Body of pancreas (tissue), 4 donors: ENCODE measurements around the gene NPTX1. TPM values are rescaled to one million over a fixed set of nuclear protein-coding genes. Genes with fewer than 3 reads are reported as not detected.

Source experiments
- ATAC-seq: fragments of 150-250 bp; one replicate; pipeline ENCODE4 v1.9.1; 2016
- DNase-seq, 4 donors: peaks; one replicate each; pipeline ENCODE4 v3.0.0-alpha.2; 2019
- H3K27ac ChIP-seq, 4 donors: fragments of 200-600 bp; sonication (generic); 1 replicate in 3 of 4; 2 replicates in 1 of 4; pipeline versions ENCODE4 v1.5.1 to v1.6.1; 2016 to 2019; ENCODE audit warnings: mild to moderate bottlenecking in 1 of 4, mixed read lengths in 1 of 4, moderate library complexity in 1 of 4
- H3K27me3 ChIP-seq, 2 donors: fragments of 200-600 bp; sonication (generic); one replicate each; pipeline ENCODE4 v1.6.0; 2016; ENCODE audit warnings: mild to moderate bottlenecking in 1 of 2
- H3K36me3 ChIP-seq, 2 donors: fragments of 200-600 bp; sonication (generic); replicated peaks in 1 of 2; 2 replicates each; pipeline ENCODE4 v1.5.1; 2016; ENCODE audit warnings: low read depth in 2 of 2; ENCODE audit not compliant: insufficient read depth in 1 of 2
- H3K4me1 ChIP-seq: fragments of 200-600 bp; sonication (generic); one replicate; pipeline ENCODE4 v1.6.0; 2016
- H3K4me3 ChIP-seq, 2 donors: fragments of 200-600 bp; sonication (generic); 1 replicate in 1 of 2; 2 replicates in 1 of 2; pipeline ENCODE4 v1.5.1; 2016 to 2019
- H3K9me3 ChIP-seq, 3 donors: fragments of 200-600 bp; sonication (generic); 1 replicate in 2 of 3; 2 replicates in 1 of 3; pipeline ENCODE4 v1.5.1; 2016
- CTCF ChIP-seq, 7 experiments: fragments of 450-650 bp in 4 of 7; fragments of 200-600 bp in 3 of 7; sonication (generic) in 3 of 7; IDR thresholded peaks; one replicate each; pipeline ENCODE4 v1.5.1; 2016 to 2019; ENCODE audit warnings: antibody characterized with exemption in 7 of 7
- POLR2A ChIP-seq, 3 donors: fragments of 450-650 bp; IDR thresholded peaks; one replicate each; pipeline ENCODE4 v1.6.1; 2016; ENCODE audit warnings: antibody characterized with exemption in 3 of 3, mild to moderate bottlenecking in 2 of 3
- WGBS, 2 donors: methylation state at CpG; one replicate each; pipeline ENCODE4 v1.1.5; 2017; 5-methylcytosine and 5-hydroxymethylcytosine counted together
- intact Hi-C: fragments of 100-400 bp; cut with DNase I; formaldehyde crosslinking; loops from one replicate; pipeline ENCODE4 v1.15.1; 2023
- total RNA-seq, 2 donors: library from RNA; depleted of rRNA; stranded (reverse); fragments of >200 nt; gene quantifications; one replicate each; pipeline ENCODE4 v1.1.0, GENCODE V29; 2016

The NPTX1 gene
- total RNA-seq, 2 donors from 2014 or later = 0.26 TPM; not detected in 1

DNA sequence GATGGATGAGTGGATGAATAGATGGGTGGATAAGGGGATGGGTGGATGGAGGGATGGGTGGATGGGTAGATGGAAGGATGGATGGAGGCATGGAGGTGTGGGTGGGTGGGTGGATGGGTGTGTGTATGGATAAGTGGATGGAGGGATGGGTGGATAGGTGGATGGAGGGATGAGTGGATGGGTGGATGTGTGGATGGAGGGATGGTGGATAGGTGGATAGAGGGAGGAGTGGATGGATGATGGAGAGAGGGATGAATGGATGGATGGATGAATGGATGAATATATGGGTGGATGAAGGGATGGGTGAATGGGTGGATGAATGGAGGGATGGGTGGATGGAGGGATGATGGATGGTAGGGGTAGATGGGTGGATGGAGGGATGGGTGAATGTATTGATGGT is 27.5 kb upstream of the NPTX1 start:
- intact Hi-C loops = no loop called here
- ATAC-seq (no peak), DNase-seq (no peak)
- no peak overlapping the region for H3K27ac ChIP-seq
- no peak overlapping the region for H3K4me3 ChIP-seq
- H3K9me3 ChIP-seq = no peaks in the 10 kb centered on the region
- TF ChIP-seq POLR2A (IDR thresholded peaks at IDR 0.05) = no peak
- TF ChIP-seq CTCF (IDR thresholded peaks at IDR 0.05) = no peak
- peaks cover 0 to 9% of the 10 kb centered on the region in 2 donors for H3K27me3 ChIP-seq
- no peaks in the 10 kb centered on the region for H3K4me1 ChIP-seq
- H3K36me3 ChIP-seq = no peaks in the 10 kb centered on the region

GRCh38 chr17:80503031-80503430 is 26.6 kb upstream of the NPTX1 start:
- WGBS, 2 donors = 49 to 51% methylated on average over 2 of the region's 2 CpGs
- no peak overlapping the region for H3K27ac ChIP-seq
- peaks cover 0 to 9% of the 10 kb centered on the region in 2 donors for H3K27me3 ChIP-seq

GRCh38 chr17:80502578-80502877 is 26.1 kb upstream of the NPTX1 start:
- intact Hi-C loops = no loop called here
- no peak for DNase-seq
- Histone ChIP-seq H3K27ac (no peak overlapping the region), H3K4me3 (no peak overlapping the region), H3K36me3 (no peaks in the 10 kb centered on the region), H3K9me3 (no peaks in the 10 kb centered on the region), H3K27me3 (peaks cover 0 to 9% of the 10 kb centered on the region in 2 donors), H3K4me1 (no peaks in the 10 kb centered on the region)
- ATAC-seq = no peak
- 83 to 86% methylated on average over 5 of the region's 5 CpGs for WGBS, 2 donors
- TF ChIP-seq POLR2A (IDR thresholded peaks at IDR 0.05) (no peak), CTCF (IDR thresholded peaks at IDR 0.05) (no peak)

More at GRCh38 chr17:80503031-80503430, 26.6 kb upstream of the NPTX1 start:
- no peaks in the 10 kb centered on the region for H3K36me3 ChIP-seq
- no peaks in the 10 kb centered on the region for H3K4me1 ChIP-seq
- intact Hi-C loops = no loop called here
- H3K4me3 ChIP-seq = no peak overlapping the region
- TF ChIP-seq POLR2A (IDR thresholded peaks at IDR 0.05) = no peak
- no peak for TF ChIP-seq CTCF (IDR thresholded peaks at IDR 0.05)
- ATAC-seq (no peak), DNase-seq (no peak)
- H3K9me3 ChIP-seq = no peaks in the 10 kb centered on the region

- DNase-seq = no peak
- H3K4me3 ChIP-seq = no peak overlapping the region
- H3K36me3 ChIP-seq = no peaks in the 10 kb centered on the region
- no peaks in the 10 kb centered on the region for H3K4me1 ChIP-seq
- H3K9me3 ChIP-seq = no peaks in the 10 kb centered on the region
- H3K27me3 ChIP-seq = peaks cover 0 to 9% of the 10 kb centered on the region in 2 donors
- WGBS, 2 donors = 67 to 70% methylated on average over 24 of the region's 24 CpGs
- TF ChIP-seq CTCF (IDR thresholded peaks at IDR 0.05) (no peak), POLR2A (IDR thresholded peaks at IDR 0.05) (no peak)
- H3K27ac ChIP-seq = no peak overlapping the region
- intact Hi-C loops = no loop called here
- no peak for ATAC-seq
These were observed 25.6 kb upstream of the NPTX1 start for GRCh38 chr17:80501741-80502577.
